K562 (cell line): Measurements from ENCODE around the gene TRAPPC2L. TPM values are rescaled to one million over a fixed set of nuclear protein-coding genes. Genes with fewer than 3 reads are reported as not detected.

Source experiments
- CBX5 ChIP-seq: IDR thresholded peaks from 2 replicates; pipeline ENCODE4 v1.6.1; 2014; ENCODE audit warnings: low read depth, borderline replicate concordance
- DEAF1 ChIP-seq: fragments of 450-650 bp; formaldehyde crosslinking; IDR thresholded peaks from 2 replicates; pipeline ENCODE4 v1.4.0; 2020; ENCODE audit warnings: mild to moderate bottlenecking, moderate library complexity
- E4F1 ChIP-seq: fragments of 250-450 bp; sonication (Bioruptor Pico); IDR thresholded peaks from 2 replicates; pipeline ENCODE4 v1.5.0; 2021; ENCODE audit warnings: mild to moderate bottlenecking, borderline replicate concordance
- HEY1 ChIP-seq: fragments of 250-450 bp; sonication (Bioruptor Pico); IDR thresholded peaks from 2 replicates; pipeline ENCODE4 v1.5.0; 2020; ENCODE audit warnings: mild to moderate bottlenecking, moderate library complexity, borderline replicate concordance
- HNRNPH1 ChIP-seq: fragments of 200-400 bp; formaldehyde crosslinking; optimal IDR thresholded peaks from 2 replicates; pipeline ENCODE3; 2017; ENCODE audit warnings: low read depth, mild to moderate bottlenecking, low read length, moderate library complexity
- KDM5B ChIP-seq: fragments of 200-600 bp; sonication (generic); IDR thresholded peaks from 2 replicates; pipeline ENCODE4 v1.6.1; 2012; ENCODE audit warnings: low read depth, mild to moderate bottlenecking, moderate library complexity, low read length, control low read depth, inconsistent platforms; ENCODE audit not compliant: insufficient replicate concordance
- LCOR ChIP-seq: sonication (generic); formaldehyde crosslinking; IDR thresholded peaks from 2 replicates; pipeline ENCODE4 v1.8.0; 2022; ENCODE audit warnings: mild to moderate bottlenecking, missing genetic modification reagents
- MAX ChIP-seq: sonication (generic); formaldehyde crosslinking; IDR thresholded peaks from 2 replicates; pipeline ENCODE4 v1.9.0; 2022; ENCODE audit warnings: mild to moderate bottlenecking, missing genetic modification reagents
- PKNOX1 ChIP-seq: fragments of 450-650 bp; IDR thresholded peaks from 2 replicates; pipeline ENCODE4 v1.6.1; 2016
- ZBTB26 ChIP-seq: fragments of 450-650 bp; formaldehyde crosslinking; IDR thresholded peaks from 2 replicates; pipeline ENCODE4 v1.4.0; 2022; ENCODE audit warnings: missing genetic modification characterization
- ZNF12 ChIP-seq: sonication (generic); formaldehyde crosslinking; IDR thresholded peaks from 2 replicates; pipeline ENCODE4 v1.4.0; 2020; ENCODE audit warnings: mild to moderate bottlenecking, missing genetic modification reagents
- ZNF561 ChIP-seq: fragments of 450-650 bp; formaldehyde crosslinking; conservative IDR thresholded peaks from 2 replicates; pipeline ENCODE4 v1.4.0; 2020; ENCODE audit warnings: mild to moderate bottlenecking, moderate library complexity
- ZNF740 ChIP-seq, 3 experiments: fragments of 200-800 bp in 1 of 3; sonication (Bioruptor generic) in 1 of 3; sonication (generic) in 1 of 3; formaldehyde crosslinking in 1 of 3; IDR thresholded peaks; 2 replicates each; pipeline versions ENCODE4 v1.6.1 to v1.8.0; 2016 to 2022; ENCODE audit warnings: mild to moderate bottlenecking in 2 of 3, missing compliant biosample characterization in 2 of 3, missing genetic modification characterization in 2 of 3, missing genetic modification reagents in 1 of 3
- polyA plus RNA-seq, 8 experiments: library from polyadenylated mRNA; depleted of rRNA in 4 of 8; stranded (reverse) in 5 of 8; unstranded in 3 of 8; fragments of >200 nt; fragmentation: Nextera tagmentation in 2 of 8; fragmentation: Illumina TruSeq in 1 of 8; extraction: Ambion mirVana in 2 of 8; extraction: Trizol in 1 of 8; gene quantifications; 2 replicates each; pipeline versions ENCODE4 v1.2.1 to v1.2.3, GENCODE V29; 2011 to 2014; ENCODE audit warnings: inconsistent platforms in 1 of 8, missing spikeins in 1 of 8
- total RNA-seq, 7 experiments: library from RNA; depleted of rRNA in 6 of 7; stranded (reverse); fragments of >200 nt in 6 of 7; fragmentation: Illumina TruSeq in 2 of 7; extraction: Trizol in 2 of 7; gene quantifications; 2 replicates each; pipeline versions ENCODE4 v1.2.1 to v1.2.3, GENCODE V29; 2011 to 2021; ENCODE audit warnings: low replicate concordance in 1 of 7
- TF ChIP-seq, protein P1 (sequence below): sonication (generic); formaldehyde crosslinking; IDR thresholded peaks from 2 replicates; pipeline ENCODE4 v1.8.1; 2023; ENCODE audit warnings: mild to moderate bottlenecking, missing genetic modification reagents

TRAPPC2L gene
- total and polyA plus RNA-seq, 9 of the 15 experiments (the other 6 are each of a cell fraction or from before 2014, with no cell fraction given), result 60.4 to 398 (median 97.5) TPM

DNA sequence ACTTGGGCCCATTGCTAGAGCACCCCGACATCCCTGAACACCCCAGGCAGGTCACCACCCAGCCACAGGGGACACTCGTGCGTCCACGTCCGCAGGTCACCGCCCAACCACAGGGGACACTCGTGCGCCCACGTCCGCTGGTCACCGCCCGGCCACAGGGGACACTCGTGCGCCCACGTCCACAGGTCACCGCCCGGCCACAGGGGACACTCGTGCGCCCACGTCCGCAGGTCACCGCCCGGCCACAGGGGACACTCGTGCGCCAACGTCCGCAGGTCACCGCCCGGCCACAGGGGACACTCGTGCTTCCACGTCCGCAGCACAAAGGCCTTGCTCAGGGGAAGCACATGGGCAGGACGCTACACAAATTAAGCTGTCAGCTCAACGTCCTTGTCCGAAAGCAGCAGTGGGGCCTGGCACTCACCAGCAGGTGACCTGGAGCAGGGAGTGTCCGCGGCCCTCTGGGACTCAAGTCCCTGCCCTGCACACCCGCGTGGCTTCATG lies 17.8 kb upstream of the TRAPPC2L start (continued):
- TF ChIP-seq ZBTB26 (CRISPR knock-in tag) (no peak), LCOR (peak; percentile 70; the same call in 1 of the 2 replicates), DEAF1 (CRISPR knock-in tag) (no peak), CBX5 (0 out of 2 replicates have a peak, but pooled peaks have one; percentile 64), MAX (CRISPR knock-in tag) (peak; percentile 96), HNRNPH1 (no peak), E4F1 (CRISPR knock-in tag) (no peak), ZNF740 (CRISPR knock-in tag; IDR thresholded peaks at IDR 0.05) (peak; percentile 63), ZNF740 (tag; IDR thresholded peaks at IDR 0.05) (no peak), HEY1 (no peak), ZNF12 (no peak), KDM5B (no peak), PKNOX1 (peak; percentile 5; the same call in 1 of the 2 replicates), ZNF561 (CRISPR knock-in tag) (no peak)
- TF ChIP-seq, protein P1, sequence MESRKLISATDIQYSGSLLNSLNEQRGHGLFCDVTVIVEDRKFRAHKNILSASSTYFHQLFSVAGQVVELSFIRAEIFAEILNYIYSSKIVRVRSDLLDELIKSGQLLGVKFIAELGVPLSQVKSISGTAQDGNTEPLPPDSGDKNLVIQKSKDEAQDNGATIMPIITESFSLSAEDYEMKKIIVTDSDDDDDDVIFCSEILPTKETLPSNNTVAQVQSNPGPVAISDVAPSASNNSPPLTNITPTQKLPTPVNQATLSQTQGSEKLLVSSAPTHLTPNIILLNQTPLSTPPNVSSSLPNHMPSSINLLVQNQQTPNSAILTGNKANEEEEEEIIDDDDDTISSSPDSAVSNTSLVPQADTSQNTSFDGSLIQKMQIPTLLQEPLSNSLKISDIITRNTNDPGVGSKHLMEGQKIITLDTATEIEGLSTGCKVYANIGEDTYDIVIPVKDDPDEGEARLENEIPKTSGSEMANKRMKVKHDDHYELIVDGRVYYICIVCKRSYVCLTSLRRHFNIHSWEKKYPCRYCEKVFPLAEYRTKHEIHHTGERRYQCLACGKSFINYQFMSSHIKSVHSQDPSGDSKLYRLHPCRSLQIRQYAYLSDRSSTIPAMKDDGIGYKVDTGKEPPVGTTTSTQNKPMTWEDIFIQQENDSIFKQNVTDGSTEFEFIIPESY (CRISPR knock-in tag), result peak; percentile 100
